ENCODE results near the gene ADSS1.

ADSS1 gene

DNA sequence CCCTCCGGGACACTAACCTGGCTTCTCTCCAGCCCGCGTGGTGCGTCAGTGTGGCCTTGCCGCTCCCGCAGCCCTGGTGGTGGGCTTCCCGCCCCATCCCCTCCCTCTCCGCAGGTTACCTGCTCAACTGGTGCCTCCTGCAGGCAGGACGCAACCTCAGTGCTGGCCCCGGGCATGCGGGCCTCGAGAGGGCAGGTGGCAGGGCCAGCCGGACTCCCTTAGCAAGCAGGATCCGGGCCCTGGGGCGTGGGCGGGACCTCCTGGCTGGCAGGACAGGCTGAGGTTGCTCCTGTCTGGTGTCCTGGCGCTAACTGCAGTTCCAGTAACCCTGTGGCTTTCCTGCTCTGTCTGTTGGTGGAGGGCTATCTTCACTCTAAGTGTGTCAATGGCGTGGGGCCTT lies 8.6 kb upstream of the ADSS1 start:
- Histone ChIP-seq H3K27me3 (no peaks in the 10 kb centered on the region), H3K4me1 (peaks cover 40 to 90% (median 87%) of the 10 kb centered on the region in 10 experiments), H3K36me3 (peaks cover 69 to 88% (median 79%) of the 10 kb centered on the region in 11 experiments), H3K4me3 (no peak overlapping the region), H4K20me1 (peaks cover 0 to 73% (median 14%) of the 10 kb centered on the region in 11 experiments; a peak in 15 of 22 replicates), H3K27ac (peak overlapping the region in 3 of 11 experiments; percentile 24 to 90 (median 88); a peak in 4 of 22 replicates), H3K9ac (peak overlapping the region in 6 of 11 experiments; percentile 19 to 85 (median 80); a peak in 6 of 22 replicates), H3K4me2 (peak overlapping the region in 8 of 11 experiments; percentile 78 to 93 (median 90); a peak in 17 of 22 replicates), H3K9me3 (replicated peaks in 1 of 11) (no peaks in the 10 kb centered on the region)
- TF ChIP-seq Cebpa-rat (IDR thresholded peaks at IDR 0.05), result no peak

DNA sequence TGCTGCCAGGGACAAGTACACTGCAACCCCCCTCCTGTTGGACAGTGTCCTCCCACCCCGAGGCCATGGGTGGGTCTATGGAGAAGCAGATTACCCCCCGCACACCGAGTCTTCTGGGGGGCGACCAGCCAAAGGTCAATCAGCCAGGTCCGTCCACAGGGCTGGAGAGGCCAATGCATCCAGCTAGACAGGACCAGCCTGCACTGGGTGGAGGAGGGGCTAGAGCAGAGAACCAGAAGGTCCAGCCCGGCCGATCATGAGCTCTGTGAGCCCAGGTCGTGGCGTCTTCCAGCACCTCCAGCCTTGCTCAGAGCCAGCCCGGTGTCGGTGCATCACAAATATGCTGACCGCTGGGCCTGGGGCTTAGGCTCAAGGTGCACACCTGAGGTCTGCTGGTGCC lies 8.2 kb upstream of the ADSS1 start:
- no peaks in the 10 kb centered on the region for H3K27me3 ChIP-seq
- peak overlapping the region in 4 of 11 experiments; percentile 3 to 85 (median 50); a peak in 1 of 22 replicates for H3K9ac ChIP-seq
- peaks cover 0 to 69% (median 14%) of the 10 kb centered on the region in 11 experiments; a peak in 15 of 22 replicates for H4K20me1 ChIP-seq
- H3K9me3 ChIP-seq (replicated peaks in 1 of 11), result no peaks in the 10 kb centered on the region
- H3K4me3 ChIP-seq, result no peak overlapping the region
- TF ChIP-seq Cebpa-rat (IDR thresholded peaks at IDR 0.05), result no peak
- H3K27ac ChIP-seq, result peak overlapping the region in 1 of 11 experiments; percentile 90; a peak in 1 of 22 replicates
- H3K36me3 ChIP-seq, result peaks cover 64 to 83% (median 74%) of the 10 kb centered on the region in 11 experiments
- H3K4me2 ChIP-seq, result peak overlapping the region in 8 of 11 experiments; percentile 7 to 93 (median 86); a peak in 12 of 22 replicates
- H3K4me1 ChIP-seq, result peaks cover 40 to 86% (median 82%) of the 10 kb centered on the region in 10 experiments

GRCh38 chr14:104717137-104717536 lies 6.9 kb upstream of the ADSS1 start:
- peak overlapping the region; percentile 38 to 90 (median 73); a peak in 20 of 22 replicates for H3K4me2 ChIP-seq
- H3K4me3 ChIP-seq, result no peak overlapping the region
- H3K27me3 ChIP-seq, result no peaks in the 10 kb centered on the region
- H3K4me1 ChIP-seq, result peaks cover 45 to 82% (median 78%) of the 10 kb centered on the region in 10 experiments
- H3K27ac ChIP-seq, result peak overlapping the region in 7 of 11 experiments; percentile 15 to 66 (median 43); a peak in 7 of 22 replicates
- H3K9me3 ChIP-seq (replicated peaks in 1 of 11), result no peaks in the 10 kb centered on the region
- peaks cover 52 to 77% (median 69%) of the 10 kb centered on the region in 11 experiments for H3K36me3 ChIP-seq
- TF ChIP-seq Cebpa-rat (IDR thresholded peaks at IDR 0.05), result no peak
- H3K9ac ChIP-seq, result peak overlapping the region in 6 of 11 experiments; percentile 33 to 68 (median 46); a peak in 10 of 22 replicates
- H4K20me1 ChIP-seq, result peaks cover 4 to 75% (median 23%) of the 10 kb centered on the region in 11 experiments; a peak in 20 of 22 replicates

DNA sequence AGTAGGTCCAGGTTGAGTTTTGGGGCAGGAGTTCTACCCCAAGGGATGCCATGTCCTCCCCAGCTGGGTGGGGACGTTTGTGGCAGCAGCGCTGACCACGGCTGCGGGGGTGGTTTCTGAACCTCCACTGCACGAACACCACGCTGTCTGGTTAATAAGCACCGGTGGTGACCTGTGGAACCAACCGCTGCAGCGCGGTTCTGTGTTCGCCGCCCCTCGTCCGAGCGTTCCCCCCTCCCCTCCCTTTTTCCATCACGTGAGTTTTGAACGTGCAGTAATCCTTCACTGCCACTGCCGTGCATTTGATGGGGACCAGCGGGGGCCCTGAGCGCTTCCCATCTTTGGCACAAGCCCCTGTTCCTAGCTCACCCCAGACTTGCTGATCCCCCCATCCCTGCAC lies 6.4 kb upstream of the ADSS1 start:
- peak overlapping the region in 8 of 11 experiments; percentile 26 to 66 (median 48); a peak in 14 of 22 replicates for H3K27ac ChIP-seq
- TF ChIP-seq Cebpa-rat (IDR thresholded peaks at IDR 0.05), result no peak

GRCh38 chr14:104718147-104718546 lies 5.9 kb upstream of the ADSS1 start:
- H3K4me1 ChIP-seq, result peaks cover 46 to 83% (median 80%) of the 10 kb centered on the region in 10 experiments
- H3K27me3 ChIP-seq, result no peaks in the 10 kb centered on the region

More for the DNA sequence above, 6.4 kb upstream of the ADSS1 start:
- peak overlapping the region in 8 of 11 experiments; percentile 33 to 68 (median 46); a peak in 12 of 22 replicates for H3K9ac ChIP-seq
- H3K9me3 ChIP-seq (replicated peaks in 1 of 11), result no peaks in the 10 kb centered on the region
- H3K36me3 ChIP-seq, result peaks cover 51 to 72% (median 64%) of the 10 kb centered on the region in 11 experiments
- peak overlapping the region; percentile 38 to 90 (median 73); a peak in 21 of 22 replicates for H3K4me2 ChIP-seq
- peaks cover 9 to 76% (median 28%) of the 10 kb centered on the region in 11 experiments; a peak in 20 of 22 replicates for H4K20me1 ChIP-seq
- H3K4me3 ChIP-seq, result peak overlapping the region in 1 of 10 experiments; percentile 29; a peak in 1 of 20 replicates
- peaks cover 45 to 82% (median 78%) of the 10 kb centered on the region in 10 experiments for H3K4me1 ChIP-seq
- H3K27me3 ChIP-seq, result no peaks in the 10 kb centered on the region

GRCh38 chr14:104718871-104719270 lies 5.2 kb upstream of the ADSS1 start:
- Histone ChIP-seq H3K27me3 (no peaks in the 10 kb centered on the region), H3K4me2 (peak overlapping the region in 4 of 11 experiments; percentile 78 to 90 (median 84); a peak in 8 of 22 replicates), H4K20me1 (peaks cover 14 to 86% (median 39%) of the 10 kb centered on the region in 11 experiments; a peak in 20 of 22 replicates), H3K9ac (peak overlapping the region in 4 of 11 experiments; percentile 48 to 68 (median 58); a peak in 6 of 22 replicates), H3K27ac (peak overlapping the region in 3 of 11 experiments; percentile 52 to 66 (median 63); a peak in 5 of 22 replicates), H3K4me1 (peaks cover 44 to 84% (median 81%) of the 10 kb centered on the region in 10 experiments), H3K36me3 (peaks cover 44 to 60% (median 52%) of the 10 kb centered on the region in 11 experiments), H3K9me3 (replicated peaks in 1 of 11) (no peaks in the 10 kb centered on the region), H3K4me3 (no peak overlapping the region)
- TF ChIP-seq Cebpa-rat (IDR thresholded peaks at IDR 0.05), result no peak

More at GRCh38 chr14:104718147-104718546, 5.9 kb upstream of the ADSS1 start:
- H3K9me3 ChIP-seq (replicated peaks in 1 of 11), result no peaks in the 10 kb centered on the region
- peaks cover 12 to 81% (median 33%) of the 10 kb centered on the region in 11 experiments; a peak in 20 of 22 replicates for H4K20me1 ChIP-seq
- H3K4me2 ChIP-seq, result peak overlapping the region in 9 of 11 experiments; percentile 38 to 90 (median 78); a peak in 17 of 22 replicates
- no peak for TF ChIP-seq Cebpa-rat (IDR thresholded peaks at IDR 0.05)
- peak overlapping the region in 1 of 10 experiments; percentile 29; a peak in 1 of 20 replicates for H3K4me3 ChIP-seq
- H3K27ac ChIP-seq, result peak overlapping the region in 7 of 11 experiments; percentile 32 to 66 (median 52); a peak in 14 of 22 replicates
- peak overlapping the region in 7 of 11 experiments; percentile 33 to 68 (median 48); a peak in 10 of 22 replicates for H3K9ac ChIP-seq
- H3K36me3 ChIP-seq, result peaks cover 51 to 67% (median 59%) of the 10 kb centered on the region in 11 experiments

- no peak for TF ChIP-seq Cebpa-rat (IDR thresholded peaks at IDR 0.05)
- Histone ChIP-seq H3K27me3 (no peaks in the 10 kb centered on the region), H3K4me3 (no peak overlapping the region), H3K36me3 (peaks cover 39 to 55% (median 48%) of the 10 kb centered on the region in 11 experiments), H3K9me3 (replicated peaks in 1 of 11) (no peaks in the 10 kb centered on the region), H3K27ac (peak overlapping the region in 1 of 11 experiments; percentile 63; a peak in 1 of 22 replicates), H3K4me1 (peaks cover 39 to 80% (median 76%) of the 10 kb centered on the region in 10 experiments), H4K20me1 (peaks cover 14 to 81% (median 39%) of the 10 kb centered on the region in 11 experiments; a peak in 20 of 22 replicates), H3K4me2 (peak overlapping the region in 4 of 11 experiments; percentile 78 to 90 (median 84); a peak in 4 of 22 replicates), H3K9ac (0 out of 22 replicates have a peak overlapping the region, but pooled peaks of 3 of the 11 experiments have one; percentile 4 to 52 (median 48))
Observed at GRCh38 chr14:104719343-104719742, 4.7 kb upstream of the ADSS1 start.

DNA sequence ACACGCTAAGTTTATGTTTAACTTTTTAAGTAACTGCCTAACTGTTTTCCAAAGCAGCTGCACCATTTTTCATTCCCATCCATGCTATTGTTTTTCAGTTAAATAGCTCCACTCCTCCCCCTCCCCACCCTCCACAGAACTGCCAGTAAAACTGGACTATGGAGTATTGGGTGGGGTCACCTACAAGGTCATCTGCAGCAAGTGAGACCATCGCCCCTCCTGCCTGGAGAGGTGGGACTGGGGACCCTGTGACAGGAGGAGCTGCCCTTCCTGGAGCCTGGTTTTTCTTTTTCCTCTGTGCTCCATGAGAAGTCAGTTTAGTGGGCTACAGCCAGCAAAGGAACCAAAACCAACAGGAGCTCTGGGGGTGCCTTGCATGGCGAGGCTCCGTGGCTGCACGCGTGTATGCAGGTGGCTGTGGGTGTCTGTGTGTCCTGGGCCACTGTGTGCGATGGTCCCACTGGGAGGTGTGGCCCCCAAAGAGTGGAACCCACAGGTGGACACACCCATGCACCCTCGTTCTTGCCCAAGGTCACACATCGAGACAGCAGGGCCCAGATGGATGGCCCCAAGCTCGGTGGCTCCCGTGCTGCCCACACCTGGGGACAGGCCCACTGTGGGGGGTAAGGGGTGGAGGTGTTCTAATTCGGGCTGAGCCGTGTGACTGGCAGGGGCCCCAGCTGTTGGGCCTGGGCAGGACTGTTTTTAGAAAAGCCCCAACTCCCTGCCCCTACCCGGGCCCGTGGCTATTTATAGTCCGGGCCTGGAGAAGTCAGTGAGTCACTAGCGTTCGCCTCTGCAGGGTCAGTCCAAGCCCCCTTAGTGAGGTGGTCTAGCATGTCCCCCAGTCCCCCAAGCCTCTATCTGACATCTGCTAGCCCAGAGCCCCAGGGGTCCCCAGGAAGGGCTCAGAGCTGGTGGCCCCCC lies 2.3 kb upstream of the ADSS1 start:
- Histone ChIP-seq H3K9ac (peak overlapping the region; percentile 6 to 78 (median 38); a peak in 16 of 22 replicates), H3K4me1 (peaks cover 43 to 77% (median 66%) of the 10 kb centered on the region in 10 experiments), H3K9me3 (replicated peaks in 1 of 11) (no peaks in the 10 kb centered on the region), H3K27ac (peak overlapping the region in 8 of 11 experiments; percentile 16 to 57 (median 44); a peak in 12 of 22 replicates), H3K27me3 (peaks cover 0 to 4% (median 0%) of the 10 kb centered on the region in 11 experiments; a peak in 1 of 22 replicates), H4K20me1 (peaks cover 14 to 84% (median 42%) of the 10 kb centered on the region in 11 experiments; a peak in 20 of 22 replicates), H3K4me2 (peak overlapping the region; percentile 74 to 97 (median 91)), H3K36me3 (peaks cover 16 to 32% (median 24%) of the 10 kb centered on the region in 11 experiments), H3K4me3 (peak overlapping the region in 5 of 10 experiments; percentile 20 to 47 (median 30); a peak in 6 of 20 replicates)
- TF ChIP-seq Cebpa-rat (IDR thresholded peaks at IDR 0.05), result no peak
